GM23338 (cell line): Measurements from ENCODE around the gene ATF3. TPM values are rescaled to one million over a fixed set of nuclear protein-coding genes. Genes with fewer than 3 reads are reported as not detected.
A peak's percentile ranks its signal among the peaks of the same experiment; 100 is the strongest.

ENCODE experiments used
- ATAC-seq: fragments of 200-7000 bp; cut with Tn5 transposase; 3 replicates; pipeline ENCODE4 v1.9.1; 2020
- DNase-seq: peaks from one replicate; pipeline ENCODE4 v3.0.0-alpha.2; 2015; ENCODE audit warnings: low spot score
- H2AFZ ChIP-seq: fragments of 200-600 bp; sonication (generic); 2 replicates; pipeline ENCODE4 v1.8.0; 2016; ENCODE audit warnings: antibody characterized with exemption, mild to moderate bottlenecking, moderate library complexity
- H3F3A ChIP-seq: fragments of 200-600 bp; sonication (generic); replicated peaks from 2 replicates; pipeline ENCODE4 v1.8.0; 2017; ENCODE audit warnings: antibody characterized with exemption, mixed run types, low read depth
- H3K27ac ChIP-seq: fragments of 200-600 bp; sonication (generic); 2 replicates; pipeline ENCODE4 v1.6.1; 2016; ENCODE audit warnings: low read depth
- H3K27me3 ChIP-seq: fragments of 200-600 bp; sonication (generic); 2 replicates; pipeline ENCODE4 v1.8.0; 2016; ENCODE audit warnings: mild to moderate bottlenecking, mixed run types, moderate library complexity; ENCODE audit not compliant: insufficient read depth
- H3K36me3 ChIP-seq: fragments of 200-600 bp; sonication (generic); 2 replicates; pipeline ENCODE4 v1.8.0; 2016; ENCODE audit warnings: mild to moderate bottlenecking; ENCODE audit not compliant: insufficient read depth
- H3K4me1 ChIP-seq: fragments of 200-600 bp; sonication (generic); 2 replicates; pipeline ENCODE4 v1.8.0; 2016; ENCODE audit warnings: mild to moderate bottlenecking, moderate library complexity; ENCODE audit not compliant: insufficient read depth
- H3K4me2 ChIP-seq: fragments of 200-600 bp; sonication (generic); 2 replicates; pipeline ENCODE4 v1.7.1; 2017; ENCODE audit warnings: mixed run types
- H3K4me3 ChIP-seq: fragments of 200-600 bp; sonication (generic); 2 replicates; pipeline ENCODE4 v1.6.1; 2016; ENCODE audit warnings: mixed run types
- H3K79me2 ChIP-seq: fragments of 200-600 bp; sonication (generic); replicated peaks from 2 replicates; pipeline ENCODE4 v1.8.0; 2017; ENCODE audit warnings: mild to moderate bottlenecking; ENCODE audit not compliant: insufficient read depth
- H3K9me2 ChIP-seq: fragments of 200-600 bp; sonication (generic); 2 replicates; pipeline ENCODE4 v1.8.0; 2017; ENCODE audit not compliant: insufficient read depth
- H4K20me1 ChIP-seq: fragments of 200-600 bp; sonication (generic); replicated peaks from 2 replicates; pipeline ENCODE4 v1.8.0; 2017; ENCODE audit warnings: mild to moderate bottlenecking; ENCODE audit not compliant: insufficient read depth
- H3K27ac Mint-ChIP-seq: 2 replicates; pipeline ENCODE4 v1.8.0; 2020; ENCODE audit warnings: inconsistent platforms, mild to moderate bottlenecking, moderate library complexity, mixed read lengths
- H3K27me3 Mint-ChIP-seq: 3 replicates; pipeline ENCODE4 v1.8.0; 2022; ENCODE audit warnings: low read depth, mild to moderate bottlenecking, moderate library complexity, mixed read lengths, inconsistent platforms; ENCODE audit not compliant: insufficient read depth, poor library complexity
- H3K36me3 Mint-ChIP-seq: 3 replicates; pipeline ENCODE4 v1.8.0; 2021; ENCODE audit warnings: low read depth, mild to moderate bottlenecking, inconsistent platforms, moderate library complexity, mixed read lengths
- H3K4me1 Mint-ChIP-seq: 3 replicates; pipeline ENCODE4 v1.8.0; 2020; ENCODE audit warnings: mild to moderate bottlenecking, inconsistent platforms, mixed read lengths
- H3K4me3 Mint-ChIP-seq: 3 replicates; pipeline ENCODE4 v1.8.0; 2021; ENCODE audit warnings: moderate library complexity, mild to moderate bottlenecking, inconsistent platforms, mixed read lengths
- H3K9me3 Mint-ChIP-seq: 3 replicates; pipeline ENCODE4 v1.8.0; 2020; ENCODE audit warnings: moderate library complexity, mild to moderate bottlenecking, inconsistent platforms, mixed read lengths
- CREB1 ChIP-seq: fragments of 250-450 bp; sonication (Bioruptor Pico); IDR thresholded peaks from 2 replicates; pipeline ENCODE4 v1.5.0; 2020; ENCODE audit warnings: low read depth, mild to moderate bottlenecking, moderate library complexity
- EZH2 ChIP-seq: fragments of 200-600 bp; sonication (generic); IDR thresholded peaks from one replicate; pipeline ENCODE4 v1.8.0; 2017; ENCODE audit warnings: antibody characterized with exemption, mild to moderate bottlenecking, low read depth; ENCODE audit not compliant: unreplicated experiment
- EZH2phosphoT487 ChIP-seq: fragments of 200-600 bp; sonication (generic); IDR thresholded peaks from one replicate; pipeline ENCODE4 v1.8.1; 2018; ENCODE audit warnings: antibody characterized with exemption; ENCODE audit not compliant: unreplicated experiment
- JUNB ChIP-seq: IDR thresholded peaks from one replicate; pipeline ENCODE4 v1.6.1; 2016; ENCODE audit warnings: antibody characterized with exemption; ENCODE audit not compliant: unreplicated experiment
- NANOG ChIP-seq: IDR thresholded peaks from 2 replicates; pipeline ENCODE4 v1.6.1; 2016; ENCODE audit warnings: antibody characterized with exemption, borderline replicate concordance
- POLR2AphosphoS5 ChIP-seq: IDR thresholded peaks from 2 replicates; pipeline ENCODE4 v1.6.1; 2016; ENCODE audit warnings: antibody characterized with exemption, low read depth
- STAT1 ChIP-seq: IDR thresholded peaks from one replicate; pipeline ENCODE4 v1.6.1; 2016; ENCODE audit warnings: antibody characterized with exemption; ENCODE audit not compliant: unreplicated experiment
- ZNF114 ChIP-seq: fragments of 250-450 bp; sonication (Bioruptor Pico); IDR thresholded peaks from 2 replicates; pipeline ENCODE4 v1.5.0; 2020; ENCODE audit warnings: mild to moderate bottlenecking, moderate library complexity
- ZNF331 ChIP-seq: fragments of 250-450 bp; sonication (Bioruptor Pico); IDR thresholded peaks from 2 replicates; pipeline ENCODE4 v1.5.0; 2020; ENCODE audit warnings: low read depth, mild to moderate bottlenecking, moderate library complexity
- polyA plus RNA-seq: library from polyadenylated mRNA; unstranded; fragments of >200 nt; fragmentation: Nextera tagmentation; extraction: Ambion mirVana; gene quantifications from 2 replicates; pipeline ENCODE4 v1.2.1, GENCODE V29; 2016
- total RNA-seq: library from RNA; depleted of rRNA; stranded (reverse); fragments of >200 nt; shearing (Covaris generic); gene quantifications from 2 replicates; pipeline ENCODE4 v1.2.3, GENCODE V29; 2014
- TF ChIP-seq, protein P1 (sequence below): fragments of 250-450 bp; sonication (Bioruptor Pico); IDR thresholded peaks from 2 replicates; pipeline ENCODE4 v1.5.0; 2020; ENCODE audit warnings: mild to moderate bottlenecking, moderate library complexity
- TF ChIP-seq, protein P2 (sequence below): IDR thresholded peaks from one replicate; pipeline ENCODE4 v1.6.1; 2018; ENCODE audit warnings: antibody characterized with exemption; ENCODE audit not compliant: unreplicated experiment
- TF ChIP-seq, protein P3 (sequence below): IDR thresholded peaks from 2 replicates; pipeline ENCODE4 v1.6.1; 2016; ENCODE audit warnings: antibody characterized with exemption
- TF ChIP-seq, protein P4 (sequence below), 2 experiments: fragments of 200-600 bp in 1 of 2; sonication (generic) in 1 of 2; conservative IDR thresholded peaks; 2 replicates each; pipeline versions ENCODE4 v1.5.1 to v1.6.1; 2016 to 2017; ENCODE audit warnings: antibody characterized with exemption in 2 of 2, low read depth in 2 of 2, mild to moderate bottlenecking in 2 of 2, moderate library complexity in 1 of 2

Gene ATF3
- total and polyA plus RNA-seq, 2 experiments from 2014 or later = 12.6 to 17.2 TPM

DNA sequence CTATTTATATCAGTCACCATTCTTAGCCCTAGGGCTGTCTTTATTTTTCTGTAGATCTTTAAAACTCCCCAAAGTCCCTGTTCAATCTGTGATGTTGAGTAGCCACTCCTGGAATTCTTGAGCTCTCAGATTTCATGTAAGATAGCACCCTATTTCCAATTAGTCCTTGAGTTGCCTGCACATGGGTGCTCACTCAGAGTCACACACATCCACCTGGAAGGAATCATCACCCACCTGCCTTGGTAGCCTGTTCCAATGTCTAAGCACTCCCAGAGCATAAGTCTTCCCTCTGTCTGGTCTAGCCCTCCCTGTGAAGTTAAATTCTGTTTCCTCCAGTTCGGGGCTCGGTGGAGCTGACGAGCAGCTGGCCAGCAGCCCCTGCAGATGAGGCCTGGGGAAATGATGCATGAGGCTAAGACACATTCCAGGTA is 14.7 kb upstream of the ATF3 start:
- Mint-ChIP-seq H3K4me3 (no peak overlapping the region), H3K36me3 (no peaks in the 10 kb centered on the region), H3K9me3 (no peaks in the 10 kb centered on the region), H3K4me1 (peaks cover 14% of the 10 kb centered on the region), H3K27me3 (peaks cover 6% of the 10 kb centered on the region), H3K27ac (0 out of 2 replicates have a peak overlapping the region, but pooled peaks have one; percentile 52)
- Histone ChIP-seq H3K9me2 (0 out of 2 replicates have a peak, but pooled peaks cover 3% of the 10 kb centered on the region), H3K4me3 (no peak overlapping the region), H3K36me3 (no peaks in the 10 kb centered on the region), H3K4me2 (no peak overlapping the region), H4K20me1 (no peaks in the 10 kb centered on the region), H3K27me3 (no peaks in the 10 kb centered on the region), H2AFZ (no peak overlapping the region), H3F3A (no peaks in the 10 kb centered on the region), H3K27ac (no peak overlapping the region), H3K79me2 (no peaks in the 10 kb centered on the region), H3K4me1 (no peaks in the 10 kb centered on the region; the same call in 1 of the 2 replicates)
- TF ChIP-seq ZNF331 (CRISPR knock-in tag) = no peak
- TF ChIP-seq, protein P1, sequence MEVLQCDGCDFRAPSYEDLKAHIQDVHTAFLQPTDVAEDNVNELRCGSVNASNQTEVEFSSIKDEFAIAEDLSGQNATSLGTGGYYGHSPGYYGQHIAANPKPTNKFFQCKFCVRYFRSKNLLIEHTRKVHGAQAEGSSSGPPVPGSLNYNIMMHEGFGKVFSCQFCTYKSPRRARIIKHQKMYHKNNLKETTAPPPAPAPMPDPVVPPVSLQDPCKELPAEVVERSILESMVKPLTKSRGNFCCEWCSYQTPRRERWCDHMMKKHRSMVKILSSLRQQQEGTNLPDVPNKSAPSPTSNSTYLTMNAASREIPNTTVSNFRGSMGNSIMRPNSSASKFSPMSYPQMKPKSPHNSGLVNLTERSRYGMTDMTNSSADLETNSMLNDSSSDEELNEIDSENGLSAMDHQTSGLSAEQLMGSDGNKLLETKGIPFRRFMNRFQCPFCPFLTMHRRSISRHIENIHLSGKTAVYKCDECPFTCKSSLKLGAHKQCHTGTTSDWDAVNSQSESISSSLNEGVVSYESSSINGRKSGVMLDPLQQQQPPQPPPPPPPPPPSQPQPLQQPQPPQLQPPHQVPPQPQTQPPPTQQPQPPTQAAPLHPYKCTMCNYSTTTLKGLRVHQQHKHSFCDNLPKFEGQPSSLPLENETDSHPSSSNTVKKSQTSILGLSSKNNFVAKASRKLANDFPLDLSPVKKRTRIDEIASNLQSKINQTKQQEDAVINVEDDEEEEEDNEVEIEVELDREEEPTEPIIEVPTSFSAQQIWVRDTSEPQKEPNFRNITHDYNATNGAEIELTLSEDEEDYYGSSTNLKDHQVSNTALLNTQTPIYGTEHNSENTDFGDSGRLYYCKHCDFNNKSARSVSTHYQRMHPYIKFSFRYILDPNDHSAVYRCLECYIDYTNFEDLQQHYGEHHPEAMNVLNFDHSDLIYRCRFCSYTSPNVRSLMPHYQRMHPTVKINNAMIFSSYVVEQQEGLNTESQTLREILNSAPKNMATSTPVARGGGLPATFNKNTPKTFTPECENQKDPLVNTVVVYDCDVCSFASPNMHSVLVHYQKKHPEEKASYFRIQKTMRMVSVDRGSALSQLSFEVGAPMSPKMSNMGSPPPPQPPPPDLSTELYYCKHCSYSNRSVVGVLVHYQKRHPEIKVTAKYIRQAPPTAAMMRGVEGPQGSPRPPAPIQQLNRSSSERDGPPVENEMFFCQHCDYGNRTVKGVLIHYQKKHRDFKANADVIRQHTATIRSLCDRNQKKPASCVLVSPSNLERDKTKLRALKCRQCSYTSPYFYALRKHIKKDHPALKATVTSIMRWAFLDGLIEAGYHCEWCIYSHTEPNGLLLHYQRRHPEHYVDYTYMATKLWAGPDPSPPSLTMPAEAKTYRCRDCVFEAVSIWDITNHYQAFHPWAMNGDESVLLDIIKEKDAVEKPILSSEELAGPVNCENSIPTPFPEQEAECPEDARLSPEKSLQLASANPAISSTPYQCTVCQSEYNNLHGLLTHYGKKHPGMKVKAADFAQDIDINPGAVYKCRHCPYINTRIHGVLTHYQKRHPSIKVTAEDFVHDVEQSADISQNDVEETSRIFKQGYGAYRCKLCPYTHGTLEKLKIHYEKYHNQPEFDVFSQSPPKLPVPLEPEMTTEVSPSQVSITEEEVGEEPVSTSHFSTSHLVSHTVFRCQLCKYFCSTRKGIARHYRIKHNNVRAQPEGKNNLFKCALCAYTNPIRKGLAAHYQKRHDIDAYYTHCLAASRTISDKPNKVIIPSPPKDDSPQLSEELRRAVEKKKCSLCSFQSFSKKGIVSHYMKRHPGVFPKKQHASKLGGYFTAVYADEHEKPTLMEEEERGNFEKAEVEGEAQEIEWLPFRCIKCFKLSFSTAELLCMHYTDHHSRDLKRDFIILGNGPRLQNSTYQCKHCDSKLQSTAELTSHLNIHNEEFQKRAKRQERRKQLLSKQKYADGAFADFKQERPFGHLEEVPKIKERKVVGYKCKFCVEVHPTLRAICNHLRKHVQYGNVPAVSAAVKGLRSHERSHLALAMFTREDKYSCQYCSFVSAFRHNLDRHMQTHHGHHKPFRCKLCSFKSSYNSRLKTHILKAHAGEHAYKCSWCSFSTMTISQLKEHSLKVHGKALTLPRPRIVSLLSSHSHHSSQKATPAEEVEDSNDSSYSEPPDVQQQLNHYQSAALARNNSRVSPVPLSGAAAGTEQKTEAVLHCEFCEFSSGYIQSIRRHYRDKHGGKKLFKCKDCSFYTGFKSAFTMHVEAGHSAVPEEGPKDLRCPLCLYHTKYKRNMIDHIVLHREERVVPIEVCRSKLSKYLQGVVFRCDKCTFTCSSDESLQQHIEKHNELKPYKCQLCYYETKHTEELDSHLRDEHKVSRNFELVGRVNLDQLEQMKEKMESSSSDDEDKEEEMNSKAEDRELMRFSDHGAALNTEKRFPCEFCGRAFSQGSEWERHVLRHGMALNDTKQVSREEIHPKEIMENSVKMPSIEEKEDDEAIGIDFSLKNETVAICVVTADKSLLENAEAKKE (CRISPR knock-in tag) = no peak
- no peak for TF ChIP-seq CREB1 (CRISPR knock-in tag)
- no peak for TF ChIP-seq EZH2
- TF ChIP-seq JUNB = no peak
- TF ChIP-seq, protein P2, sequence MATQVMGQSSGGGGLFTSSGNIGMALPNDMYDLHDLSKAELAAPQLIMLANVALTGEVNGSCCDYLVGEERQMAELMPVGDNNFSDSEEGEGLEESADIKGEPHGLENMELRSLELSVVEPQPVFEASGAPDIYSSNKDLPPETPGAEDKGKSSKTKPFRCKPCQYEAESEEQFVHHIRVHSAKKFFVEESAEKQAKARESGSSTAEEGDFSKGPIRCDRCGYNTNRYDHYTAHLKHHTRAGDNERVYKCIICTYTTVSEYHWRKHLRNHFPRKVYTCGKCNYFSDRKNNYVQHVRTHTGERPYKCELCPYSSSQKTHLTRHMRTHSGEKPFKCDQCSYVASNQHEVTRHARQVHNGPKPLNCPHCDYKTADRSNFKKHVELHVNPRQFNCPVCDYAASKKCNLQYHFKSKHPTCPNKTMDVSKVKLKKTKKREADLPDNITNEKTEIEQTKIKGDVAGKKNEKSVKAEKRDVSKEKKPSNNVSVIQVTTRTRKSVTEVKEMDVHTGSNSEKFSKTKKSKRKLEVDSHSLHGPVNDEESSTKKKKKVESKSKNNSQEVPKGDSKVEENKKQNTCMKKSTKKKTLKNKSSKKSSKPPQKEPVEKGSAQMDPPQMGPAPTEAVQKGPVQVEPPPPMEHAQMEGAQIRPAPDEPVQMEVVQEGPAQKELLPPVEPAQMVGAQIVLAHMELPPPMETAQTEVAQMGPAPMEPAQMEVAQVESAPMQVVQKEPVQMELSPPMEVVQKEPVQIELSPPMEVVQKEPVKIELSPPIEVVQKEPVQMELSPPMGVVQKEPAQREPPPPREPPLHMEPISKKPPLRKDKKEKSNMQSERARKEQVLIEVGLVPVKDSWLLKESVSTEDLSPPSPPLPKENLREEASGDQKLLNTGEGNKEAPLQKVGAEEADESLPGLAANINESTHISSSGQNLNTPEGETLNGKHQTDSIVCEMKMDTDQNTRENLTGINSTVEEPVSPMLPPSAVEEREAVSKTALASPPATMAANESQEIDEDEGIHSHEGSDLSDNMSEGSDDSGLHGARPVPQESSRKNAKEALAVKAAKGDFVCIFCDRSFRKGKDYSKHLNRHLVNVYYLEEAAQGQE = no peak
- TF ChIP-seq NANOG = no peak
- TF ChIP-seq, protein P3, sequence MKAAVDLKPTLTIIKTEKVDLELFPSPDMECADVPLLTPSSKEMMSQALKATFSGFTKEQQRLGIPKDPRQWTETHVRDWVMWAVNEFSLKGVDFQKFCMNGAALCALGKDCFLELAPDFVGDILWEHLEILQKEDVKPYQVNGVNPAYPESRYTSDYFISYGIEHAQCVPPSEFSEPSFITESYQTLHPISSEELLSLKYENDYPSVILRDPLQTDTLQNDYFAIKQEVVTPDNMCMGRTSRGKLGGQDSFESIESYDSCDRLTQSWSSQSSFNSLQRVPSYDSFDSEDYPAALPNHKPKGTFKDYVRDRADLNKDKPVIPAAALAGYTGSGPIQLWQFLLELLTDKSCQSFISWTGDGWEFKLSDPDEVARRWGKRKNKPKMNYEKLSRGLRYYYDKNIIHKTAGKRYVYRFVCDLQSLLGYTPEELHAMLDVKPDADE = no peak
- no peak for TF ChIP-seq EZH2phosphoT487
- no peak for TF ChIP-seq ZNF114 (CRISPR knock-in tag)
- TF ChIP-seq, protein P4, sequence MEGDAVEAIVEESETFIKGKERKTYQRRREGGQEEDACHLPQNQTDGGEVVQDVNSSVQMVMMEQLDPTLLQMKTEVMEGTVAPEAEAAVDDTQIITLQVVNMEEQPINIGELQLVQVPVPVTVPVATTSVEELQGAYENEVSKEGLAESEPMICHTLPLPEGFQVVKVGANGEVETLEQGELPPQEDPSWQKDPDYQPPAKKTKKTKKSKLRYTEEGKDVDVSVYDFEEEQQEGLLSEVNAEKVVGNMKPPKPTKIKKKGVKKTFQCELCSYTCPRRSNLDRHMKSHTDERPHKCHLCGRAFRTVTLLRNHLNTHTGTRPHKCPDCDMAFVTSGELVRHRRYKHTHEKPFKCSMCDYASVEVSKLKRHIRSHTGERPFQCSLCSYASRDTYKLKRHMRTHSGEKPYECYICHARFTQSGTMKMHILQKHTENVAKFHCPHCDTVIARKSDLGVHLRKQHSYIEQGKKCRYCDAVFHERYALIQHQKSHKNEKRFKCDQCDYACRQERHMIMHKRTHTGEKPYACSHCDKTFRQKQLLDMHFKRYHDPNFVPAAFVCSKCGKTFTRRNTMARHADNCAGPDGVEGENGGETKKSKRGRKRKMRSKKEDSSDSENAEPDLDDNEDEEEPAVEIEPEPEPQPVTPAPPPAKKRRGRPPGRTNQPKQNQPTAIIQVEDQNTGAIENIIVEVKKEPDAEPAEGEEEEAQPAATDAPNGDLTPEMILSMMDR (conservative IDR thresholded peaks at IDR 0.05; ENCODE audit: low read depth in 2 of 2) = no peak
- no peak for TF ChIP-seq POLR2AphosphoS5
- TF ChIP-seq STAT1 = no peak
- ATAC-seq (no peak), DNase-seq (no peak)
